ENCODE results near the gene IKZF1.
A peak's percentile ranks its signal among the peaks of the same experiment; 100 is the strongest.

Gene IKZF1

GRCh38 chr7:50304129-50304910 lies at the start of gene IKZF1:
Gene IKZF1 (plus strand): TSS chr7:50304716. CDS start chr7:50319062, 14,346 bp downstream.
- Histone ChIP-seq H3K4me3 (ENCODE audit: low read depth, low read length) (peak within 1 kb of the TSS; percentile 67), H3K36me3 (ENCODE audit: control insufficient read depth, insufficient read depth, low read length) (no peaks in the 10 kb centered on the region), H3K9ac (ENCODE audit: low read depth, low read length) (no peak within 1 kb of the TSS), H3K27me3 (ENCODE audit: control insufficient read depth, insufficient read depth, low read length) (peaks cover 60% of the 10 kb centered on the region), H3K4me1 (ENCODE audit: control insufficient read depth, insufficient read depth, low read length) (peaks cover 4% of the 10 kb centered on the region), H3K9me3 (ENCODE audit: control insufficient read depth, insufficient read depth, low read length) (peaks cover 4% of the 10 kb centered on the region)

- H3K27me3 ChIP-seq (ENCODE audit: control insufficient read depth, insufficient read depth, low read length) = no peaks in the 10 kb centered on the region
- H3K4me3 ChIP-seq (ENCODE audit: low read depth, low read length) = no peak overlapping the region
- no peaks in the 10 kb centered on the region for H3K36me3 ChIP-seq (ENCODE audit: control insufficient read depth, insufficient read depth, low read length)
- H3K9me3 ChIP-seq (ENCODE audit: control insufficient read depth, insufficient read depth, low read length) = no peaks in the 10 kb centered on the region
- H3K9ac ChIP-seq (ENCODE audit: low read depth, low read length) = no peak overlapping the region
- peaks cover 7% of the 10 kb centered on the region for H3K4me1 ChIP-seq (ENCODE audit: control insufficient read depth, insufficient read depth, low read length)
These were observed 42.9 kb upstream of the IKZF1 start for GRCh38 chr7:50261593-50261992.

- Histone ChIP-seq H3K27me3 (ENCODE audit: control insufficient read depth, insufficient read depth, low read length) (no peaks in the 10 kb centered on the region), H3K9ac (ENCODE audit: low read depth, low read length) (no peak overlapping the region), H3K36me3 (ENCODE audit: control insufficient read depth, insufficient read depth, low read length) (no peaks in the 10 kb centered on the region), H3K4me3 (ENCODE audit: low read depth, low read length) (no peak overlapping the region), H3K4me1 (ENCODE audit: control insufficient read depth, insufficient read depth, low read length) (peaks cover 8% of the 10 kb centered on the region), H3K9me3 (ENCODE audit: control insufficient read depth, insufficient read depth, low read length) (no peaks in the 10 kb centered on the region)
These were observed 42.1 kb upstream of the IKZF1 start for GRCh38 chr7:50262446-50262845.

- no peaks in the 10 kb centered on the region for H3K36me3 ChIP-seq (ENCODE audit: control insufficient read depth, insufficient read depth, low read length)
- peaks cover 8% of the 10 kb centered on the region for H3K4me1 ChIP-seq (ENCODE audit: control insufficient read depth, insufficient read depth, low read length)
- H3K9ac ChIP-seq (ENCODE audit: low read depth, low read length) = no peak overlapping the region
- H3K27me3 ChIP-seq (ENCODE audit: control insufficient read depth, insufficient read depth, low read length) = no peaks in the 10 kb centered on the region
- no peak overlapping the region for H3K4me3 ChIP-seq (ENCODE audit: low read depth, low read length)
- H3K9me3 ChIP-seq (ENCODE audit: control insufficient read depth, insufficient read depth, low read length) = no peaks in the 10 kb centered on the region
These were observed 41.4 kb upstream of the IKZF1 start for GRCh38 chr7:50262916-50263690.

- H3K27me3 ChIP-seq (ENCODE audit: control insufficient read depth, insufficient read depth, low read length) = no peaks in the 10 kb centered on the region
- no peaks in the 10 kb centered on the region for H3K36me3 ChIP-seq (ENCODE audit: control insufficient read depth, insufficient read depth, low read length)
- no peak overlapping the region for H3K9ac ChIP-seq (ENCODE audit: low read depth, low read length)
- H3K9me3 ChIP-seq (ENCODE audit: control insufficient read depth, insufficient read depth, low read length) = no peaks in the 10 kb centered on the region
- H3K4me1 ChIP-seq (ENCODE audit: control insufficient read depth, insufficient read depth, low read length) = peaks cover 8% of the 10 kb centered on the region
- H3K4me3 ChIP-seq (ENCODE audit: low read depth, low read length) = no peak overlapping the region
These were observed 39.6 kb upstream of the IKZF1 start for GRCh38 chr7:50264908-50265307.

- H3K9ac ChIP-seq (ENCODE audit: low read depth, low read length) = no peak overlapping the region
- H3K4me3 ChIP-seq (ENCODE audit: low read depth, low read length) = no peak overlapping the region
- H3K4me1 ChIP-seq (ENCODE audit: control insufficient read depth, insufficient read depth, low read length) = peaks cover 8% of the 10 kb centered on the region
- H3K27me3 ChIP-seq (ENCODE audit: control insufficient read depth, insufficient read depth, low read length) = no peaks in the 10 kb centered on the region
- H3K9me3 ChIP-seq (ENCODE audit: control insufficient read depth, insufficient read depth, low read length) = no peaks in the 10 kb centered on the region
- no peaks in the 10 kb centered on the region for H3K36me3 ChIP-seq (ENCODE audit: control insufficient read depth, insufficient read depth, low read length)
These were observed 38.4 kb upstream of the IKZF1 start for GRCh38 chr7:50265968-50266634.

- Histone ChIP-seq H3K4me1 (ENCODE audit: control insufficient read depth, insufficient read depth, low read length) (peaks cover 8% of the 10 kb centered on the region), H3K27me3 (ENCODE audit: control insufficient read depth, insufficient read depth, low read length) (no peaks in the 10 kb centered on the region), H3K4me3 (ENCODE audit: low read depth, low read length) (no peak overlapping the region), H3K9me3 (ENCODE audit: control insufficient read depth, insufficient read depth, low read length) (no peaks in the 10 kb centered on the region), H3K36me3 (ENCODE audit: control insufficient read depth, insufficient read depth, low read length) (no peaks in the 10 kb centered on the region), H3K9ac (ENCODE audit: low read depth, low read length) (no peak overlapping the region)
These were observed 37.7 kb upstream of the IKZF1 start for GRCh38 chr7:50266635-50267386.

GRCh38 chr7:50267525-50268041 lies 36.9 kb upstream of the IKZF1 start:
- no peak overlapping the region for H3K4me3 ChIP-seq (ENCODE audit: low read depth, low read length)
- no peaks in the 10 kb centered on the region for H3K36me3 ChIP-seq (ENCODE audit: control insufficient read depth, insufficient read depth, low read length)
- peaks cover 8% of the 10 kb centered on the region for H3K4me1 ChIP-seq (ENCODE audit: control insufficient read depth, insufficient read depth, low read length)
- H3K9ac ChIP-seq (ENCODE audit: low read depth, low read length) = no peak overlapping the region
- no peaks in the 10 kb centered on the region for H3K27me3 ChIP-seq (ENCODE audit: control insufficient read depth, insufficient read depth, low read length)
- H3K9me3 ChIP-seq (ENCODE audit: control insufficient read depth, insufficient read depth, low read length) = no peaks in the 10 kb centered on the region

- H3K4me3 ChIP-seq (ENCODE audit: low read depth, low read length) = no peak overlapping the region
- no peaks in the 10 kb centered on the region for H3K27me3 ChIP-seq (ENCODE audit: control insufficient read depth, insufficient read depth, low read length)
- no peaks in the 10 kb centered on the region for H3K9me3 ChIP-seq (ENCODE audit: control insufficient read depth, insufficient read depth, low read length)
- H3K4me1 ChIP-seq (ENCODE audit: control insufficient read depth, insufficient read depth, low read length) = peaks cover 8% of the 10 kb centered on the region
- H3K9ac ChIP-seq (ENCODE audit: low read depth, low read length) = no peak overlapping the region
- no peaks in the 10 kb centered on the region for H3K36me3 ChIP-seq (ENCODE audit: control insufficient read depth, insufficient read depth, low read length)
These were observed 36.3 kb upstream of the IKZF1 start for GRCh38 chr7:50268223-50268622.

- Histone ChIP-seq H3K36me3 (ENCODE audit: control insufficient read depth, insufficient read depth, low read length) (no peaks in the 10 kb centered on the region), H3K9me3 (ENCODE audit: control insufficient read depth, insufficient read depth, low read length) (no peaks in the 10 kb centered on the region), H3K9ac (ENCODE audit: low read depth, low read length) (no peak overlapping the region), H3K4me1 (ENCODE audit: control insufficient read depth, insufficient read depth, low read length) (peaks cover 8% of the 10 kb centered on the region), H3K27me3 (ENCODE audit: control insufficient read depth, insufficient read depth, low read length) (no peaks in the 10 kb centered on the region), H3K4me3 (ENCODE audit: low read depth, low read length) (no peak overlapping the region)
These were observed 35.5 kb upstream of the IKZF1 start for GRCh38 chr7:50268990-50269389.

GRCh38 chr7:50270531-50271018 lies 33.9 kb upstream of the IKZF1 start:
- Histone ChIP-seq H3K9me3 (ENCODE audit: control insufficient read depth, insufficient read depth, low read length) (no peaks in the 10 kb centered on the region), H3K4me3 (ENCODE audit: low read depth, low read length) (no peak overlapping the region), H3K4me1 (ENCODE audit: control insufficient read depth, insufficient read depth, low read length) (peaks cover 8% of the 10 kb centered on the region), H3K27me3 (ENCODE audit: control insufficient read depth, insufficient read depth, low read length) (no peaks in the 10 kb centered on the region), H3K36me3 (ENCODE audit: control insufficient read depth, insufficient read depth, low read length) (no peaks in the 10 kb centered on the region), H3K9ac (ENCODE audit: low read depth, low read length) (no peak overlapping the region)

Measured in iPS-15b (cell line).